Neural progenitor cell (in vitro differentiated cells): Measurements from ENCODE around the gene ATF7IP2.
"Not testable (repeated sequence)": the region's sequence is repeated elsewhere in the genome, so short reads cannot be mapped to it uniquely, and the experiment has no call there.

Experiments used
- EZH2 ChIP-seq: fragments of 200-600 bp; sonication (generic); IDR thresholded peaks from 2 replicates; pipeline ENCODE4 v1.6.1; 2017; ENCODE audit warnings: antibody characterized with exemption, mild to moderate bottlenecking, moderate library complexity
- EZH2phosphoT487 ChIP-seq: fragments of 200-600 bp; sonication (generic); IDR thresholded peaks from 2 replicates; pipeline ENCODE4 v1.6.1; 2017; ENCODE audit warnings: antibody characterized with exemption
- TF ChIP-seq, protein P1 (sequence below): fragments of 200-600 bp; sonication (generic); IDR thresholded peaks from 2 replicates; pipeline ENCODE4 v1.5.1; 2017; ENCODE audit warnings: antibody characterized with exemption, mild to moderate bottlenecking

DNA sequence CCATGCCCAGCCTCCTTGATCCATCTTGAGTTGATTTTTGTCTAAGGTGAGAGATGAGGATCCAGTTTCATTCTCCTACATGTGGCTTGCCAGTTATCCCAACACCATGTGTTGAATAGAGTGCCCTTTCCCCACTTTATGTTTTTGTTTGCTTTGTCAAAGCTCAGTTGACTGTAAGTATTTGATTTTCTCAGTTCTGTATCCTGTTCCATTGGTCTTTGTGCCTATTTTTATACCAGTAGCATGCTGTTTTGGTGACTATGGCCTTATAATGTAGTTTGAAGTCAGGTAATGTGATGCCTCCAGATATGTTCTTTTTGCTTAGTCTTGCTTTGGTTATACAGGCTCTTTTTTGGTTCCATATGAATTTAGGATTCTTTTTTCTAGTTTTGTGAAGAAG lies 23.9 kb downstream of the ATF7IP2 start:
- TF ChIP-seq, protein P1, sequence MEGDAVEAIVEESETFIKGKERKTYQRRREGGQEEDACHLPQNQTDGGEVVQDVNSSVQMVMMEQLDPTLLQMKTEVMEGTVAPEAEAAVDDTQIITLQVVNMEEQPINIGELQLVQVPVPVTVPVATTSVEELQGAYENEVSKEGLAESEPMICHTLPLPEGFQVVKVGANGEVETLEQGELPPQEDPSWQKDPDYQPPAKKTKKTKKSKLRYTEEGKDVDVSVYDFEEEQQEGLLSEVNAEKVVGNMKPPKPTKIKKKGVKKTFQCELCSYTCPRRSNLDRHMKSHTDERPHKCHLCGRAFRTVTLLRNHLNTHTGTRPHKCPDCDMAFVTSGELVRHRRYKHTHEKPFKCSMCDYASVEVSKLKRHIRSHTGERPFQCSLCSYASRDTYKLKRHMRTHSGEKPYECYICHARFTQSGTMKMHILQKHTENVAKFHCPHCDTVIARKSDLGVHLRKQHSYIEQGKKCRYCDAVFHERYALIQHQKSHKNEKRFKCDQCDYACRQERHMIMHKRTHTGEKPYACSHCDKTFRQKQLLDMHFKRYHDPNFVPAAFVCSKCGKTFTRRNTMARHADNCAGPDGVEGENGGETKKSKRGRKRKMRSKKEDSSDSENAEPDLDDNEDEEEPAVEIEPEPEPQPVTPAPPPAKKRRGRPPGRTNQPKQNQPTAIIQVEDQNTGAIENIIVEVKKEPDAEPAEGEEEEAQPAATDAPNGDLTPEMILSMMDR = not testable (repeated sequence)
- TF ChIP-seq EZH2phosphoT487, EZH2: not testable (repeated sequence)
